GM12878 (cell line): ENCODE data around the gene FKBP15. TPM values are rescaled to one million over a fixed set of nuclear protein-coding genes. Genes with fewer than 3 reads are reported as not detected.

ENCODE experiments used
- BCLAF1 ChIP-seq: fragments of 450-650 bp; IDR thresholded peaks from 2 replicates; pipeline ENCODE4 v1.6.1; 2017; ENCODE audit warnings: antibody characterized with exemption, mild to moderate bottlenecking, moderate library complexity
- CBX3 ChIP-seq: fragments of 200-600 bp; sonication (generic); IDR thresholded peaks from 2 replicates; pipeline ENCODE4 v1.6.1; 2016; ENCODE audit warnings: low read depth, borderline replicate concordance
- CEBPB ChIP-seq, 2 experiments: fragments of 150-350 bp in 1 of 2; IDR thresholded peaks; 2 replicates each; pipeline ENCODE4 v1.6.1; 2012 to 2014; ENCODE audit warnings: low read depth in 2 of 2, low read length in 2 of 2, borderline replicate concordance in 1 of 2, inconsistent platforms in 1 of 2
- ETV6 ChIP-seq, 2 experiments: fragments of 450-650 bp in 1 of 2; IDR thresholded peaks in 1 of 2; conservative IDR thresholded peaks in 1 of 2; 2 replicates each; pipeline ENCODE4 v1.6.1; 2014; ENCODE audit warnings: antibody characterized with exemption in 1 of 2, borderline replicate concordance in 1 of 2, low read depth in 1 of 2, mild to moderate bottlenecking in 1 of 2, moderate library complexity in 1 of 2
- MEF2B ChIP-seq: fragments of 450-650 bp; IDR thresholded peaks from 2 replicates; pipeline ENCODE4 v1.6.1; 2018; ENCODE audit warnings: mild to moderate bottlenecking, moderate library complexity; ENCODE audit not compliant: partially characterized antibody, poor library complexity, severe bottlenecking
- MYC ChIP-seq: IDR thresholded peaks from 2 replicates; pipeline ENCODE4 v1.6.1; 2011; ENCODE audit warnings: mild to moderate bottlenecking, low read length, moderate library complexity, inconsistent platforms; ENCODE audit not compliant: insufficient read depth, insufficient replicate concordance, insufficient read length, severe bottlenecking
- NBN ChIP-seq: fragments of 450-650 bp; IDR thresholded peaks from 2 replicates; pipeline ENCODE4 v1.6.1; 2016
- NFXL1 ChIP-seq: fragments of 450-650 bp; IDR thresholded peaks from 2 replicates; pipeline ENCODE4 v1.6.1; 2017; ENCODE audit warnings: antibody characterized with exemption, mild to moderate bottlenecking, borderline replicate concordance
- POLR2AphosphoS5 ChIP-seq: IDR thresholded peaks from 2 replicates; pipeline ENCODE4 v1.6.1; 2011; ENCODE audit warnings: mild to moderate bottlenecking, low read length, inconsistent platforms
- POU2F2 ChIP-seq: IDR thresholded peaks from 3 replicates; pipeline ENCODE4 v1.6.1; 2011; ENCODE audit warnings: low read depth, mild to moderate bottlenecking, low read length, borderline replicate concordance
- RFX5 ChIP-seq: IDR thresholded peaks from 2 replicates; pipeline ENCODE4 v1.6.1; 2011; ENCODE audit warnings: low read depth, low read length, improper control_type of control experiment
- RUNX3 ChIP-seq: IDR thresholded peaks from 2 replicates; pipeline ENCODE4 v1.6.1; 2012; ENCODE audit warnings: low read length, inconsistent platforms
- SP1 ChIP-seq: IDR thresholded peaks from one replicate; pipeline ENCODE4 v1.6.1; 2011; ENCODE audit warnings: low read depth, low read length
- SREBF1 ChIP-seq: IDR thresholded peaks from 2 replicates; pipeline ENCODE4 v1.6.1; 2012; ENCODE audit warnings: mild to moderate bottlenecking, low read length
- USF2 ChIP-seq: IDR thresholded peaks from 2 replicates; pipeline ENCODE4 v1.6.1; 2011; ENCODE audit warnings: low read depth, low read length, improper control_type of control experiment, borderline replicate concordance
- ZBTB33 ChIP-seq: fragments of 450-650 bp; IDR thresholded peaks from 2 replicates; pipeline ENCODE4 v1.6.1; 2017; ENCODE audit warnings: mild to moderate bottlenecking
- ZNF207 ChIP-seq: fragments of 450-650 bp; IDR thresholded peaks from 2 replicates; pipeline ENCODE4 v1.6.1; 2014; ENCODE audit warnings: antibody characterized with exemption, mild to moderate bottlenecking, borderline replicate concordance
- ZNF384 ChIP-seq: IDR thresholded peaks from 2 replicates; pipeline ENCODE4 v1.6.1; 2012; ENCODE audit warnings: low read depth, mild to moderate bottlenecking, low read length, improper control_type of control experiment, borderline replicate concordance
- ZNF687 ChIP-seq: fragments of 450-650 bp; IDR thresholded peaks from 2 replicates; pipeline ENCODE4 v1.6.1; 2017; ENCODE audit warnings: mild to moderate bottlenecking, moderate library complexity
- polyA plus RNA-seq, 11 experiments: library from polyadenylated mRNA; depleted of rRNA in 4 of 11; unstranded in 6 of 11; stranded (reverse) in 5 of 11; fragments of >200 nt; fragmentation: Nextera tagmentation in 4 of 11; fragmentation: Illumina TruSeq in 1 of 11; extraction: Ambion mirVana in 4 of 11; extraction: Trizol in 1 of 11; gene quantifications; 1 replicate in 1 of 11; 2 replicates in 10 of 11; pipeline versions ENCODE4 v1.2.1 to v1.2.3, GENCODE V29; 2011 to 2016; ENCODE audit warnings: inconsistent platforms in 2 of 11, missing spikeins in 2 of 11, low read depth in 1 of 11
- total RNA-seq, 4 experiments: library from RNA; depleted of rRNA in 3 of 4; stranded (reverse); fragments of >200 nt in 3 of 4; fragmentation: Illumina TruSeq in 1 of 4; extraction: Trizol in 1 of 4; gene quantifications; 2 replicates each; pipeline versions ENCODE4 v1.2.1 to v1.2.3, GENCODE V29; 2013 to 2021

Gene FKBP15
- total and polyA plus RNA-seq, 10 of the 15 experiments (the other 5 are each of a cell fraction or from before 2014, with no cell fraction given): 5.0 to 53.4 (median 21.2) TPM

DNA sequence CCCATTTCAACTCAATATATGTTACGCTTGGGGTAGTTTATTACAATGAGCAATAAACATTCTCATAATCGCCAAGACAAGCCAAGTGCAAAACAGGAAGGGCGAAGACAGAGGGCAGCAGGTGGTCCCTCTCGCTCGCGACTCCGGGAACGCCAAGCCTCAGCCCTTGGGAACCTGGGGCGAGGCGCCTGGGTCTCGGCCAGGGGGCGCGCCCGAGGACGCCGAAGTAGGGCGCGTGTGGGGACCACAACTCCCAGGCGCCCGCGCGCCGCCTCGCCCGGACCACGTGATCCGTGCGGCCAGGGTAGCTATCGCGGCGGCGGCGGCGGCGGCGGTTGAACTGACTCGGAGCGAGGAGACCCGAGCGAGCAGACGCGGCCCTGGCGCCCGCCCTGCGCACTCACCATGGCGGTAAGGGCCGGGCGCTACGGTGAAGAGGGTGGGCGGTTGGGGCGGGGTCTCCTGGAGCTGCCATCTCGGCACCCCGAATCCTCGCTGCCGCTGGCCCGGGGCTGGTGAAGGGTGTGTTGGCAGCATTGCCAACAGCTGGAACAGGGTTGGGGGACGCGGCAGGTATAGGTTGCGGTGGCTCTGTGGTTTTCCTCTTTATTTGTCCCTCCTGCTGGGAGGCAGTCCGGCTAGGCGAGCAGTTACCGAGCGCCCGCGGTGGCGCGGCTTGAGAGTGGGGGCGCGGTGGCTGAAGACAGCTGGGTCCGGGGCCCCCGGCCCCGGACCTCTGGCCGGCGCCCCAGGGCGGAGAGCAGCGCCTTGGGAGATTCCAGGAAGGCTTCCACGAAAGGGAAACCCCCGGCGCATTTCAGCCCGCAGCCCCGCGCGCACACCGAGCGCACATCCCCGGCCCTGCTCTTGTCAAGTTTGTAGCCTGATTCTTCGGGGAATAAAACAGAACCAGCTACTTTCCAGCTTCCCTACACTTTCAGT is 70.1 kb downstream of the FKBP15 start, which contains the start of gene SLC31A2 (continued):
- TF ChIP-seq ZBTB33 (no peak), ZNF384 (no peak), POU2F2 (no peak), CEBPB (IDR thresholded peaks at IDR 0.05; ENCODE audit: borderline replicate concordance in 1 of 2, low read depth in 2 of 2, low read length in 2 of 2) (no peak), BCLAF1 (no peak), MYC (no peak), USF2 (peak; percentile 58), RFX5 (no peak), NBN (no peak), SP1 (no peak), ZNF207 (no peak), SREBF1 (no peak), NFXL1 (no peak), ZNF687 (no peak), ETV6 (conservative IDR thresholded peaks at IDR 0.05 in 1 of 2, IDR thresholded peaks at IDR 0.05 in 1 of 2; ENCODE audit: borderline replicate concordance in 1 of 2, low read depth in 1 of 2) (no peak), CBX3 (no peak), POLR2AphosphoS5 (no peak), RUNX3 (peak; percentile 40), MEF2B (no peak)
